Breast epithelium (tissue), 4 donors: ENCODE results near the gene GSX2. TPM values are rescaled to one million over a fixed set of nuclear protein-coding genes. Genes with fewer than 3 reads are reported as not detected.

Source experiments
- DNase-seq, 2 donors: peaks; one replicate each; pipeline ENCODE4 v3.0.0-alpha.2; 2019; ENCODE audit warnings: low spot score in 2 of 2
- H3K27ac ChIP-seq, 2 donors: fragments of 200-600 bp; sonication (generic) in 1 of 2; one replicate each; pipeline ENCODE4 v1.5.1; 2016 to 2019; ENCODE audit warnings: mild to moderate bottlenecking in 1 of 2
- H3K27me3 ChIP-seq, 2 donors: fragments of 200-600 bp; sonication (generic) in 1 of 2; one replicate each; pipeline versions ENCODE4 v1.5.1 to v1.6.0; 2017 to 2019; ENCODE audit warnings: control low read depth in 1 of 2, mild to moderate bottlenecking in 1 of 2
- H3K36me3 ChIP-seq: fragments of 200-600 bp; one replicate; pipeline ENCODE4 v1.5.1; 2019
- H3K4me1 ChIP-seq, 2 donors: fragments of 200-600 bp; sonication (generic); one replicate each; pipeline ENCODE4 v1.5.1; 2016 to 2019; ENCODE audit warnings: control low read depth in 1 of 2
- H3K4me3 ChIP-seq, 3 donors: fragments of 200-600 bp; sonication (generic); 1 replicate in 2 of 3; 2 replicates in 1 of 3; pipeline ENCODE4 v1.5.1; 2016 to 2019; ENCODE audit warnings: mild to moderate bottlenecking in 3 of 3, moderate library complexity in 2 of 3
- H3K9me3 ChIP-seq, 2 donors: fragments of 200-600 bp; sonication (generic) in 1 of 2; one replicate each; pipeline ENCODE4 v1.5.1; 2016 to 2019; ENCODE audit warnings: control low read depth in 1 of 2
- CTCF ChIP-seq, 3 donors: fragments of 450-650 bp; IDR thresholded peaks; one replicate each; pipeline ENCODE4 v1.5.1; 2016 to 2017; ENCODE audit warnings: antibody characterized with exemption in 3 of 3, mild to moderate bottlenecking in 3 of 3, moderate library complexity in 3 of 3
- POLR2A ChIP-seq: fragments of 450-650 bp; IDR thresholded peaks from one replicate; pipeline ENCODE4 v1.6.1; 2016; ENCODE audit warnings: antibody characterized with exemption, mild to moderate bottlenecking, moderate library complexity
- POLR2AphosphoS5 ChIP-seq, 3 donors: sonication (generic); formaldehyde crosslinking; IDR thresholded peaks; one replicate each; pipeline ENCODE4 v1.6.1; 2017; ENCODE audit warnings: antibody characterized with exemption in 3 of 3
- intact Hi-C: fragments of 100-400 bp; cut with DNase I; formaldehyde crosslinking; loops from one replicate; pipeline ENCODE4 v1.15.1; 2023; ENCODE audit warnings: low total_unique reads
- total RNA-seq, 3 donors: library from RNA; depleted of rRNA; stranded (reverse); fragments of >200 nt; gene quantifications; one replicate each; pipeline ENCODE4 v1.1.0, GENCODE V29; 2016

The GSX2 gene
- total RNA-seq, 3 donors from 2014 or later = not detected

GRCh38 chr4:54144199-54144598 is 44.2 kb downstream of the GSX2 start:
- intact Hi-C loops = no loop called here
- Histone ChIP-seq H3K4me1 (no peaks in the 10 kb centered on the region), H3K9me3 (no peaks in the 10 kb centered on the region)

GRCh38 chr4:54144661-54145171 is 44.8 kb downstream of the GSX2 start:
- Histone ChIP-seq H3K27ac (no peak overlapping the region), H3K36me3 (no peaks in the 10 kb centered on the region), H3K4me1 (no peaks in the 10 kb centered on the region), H3K27me3 (no peaks in the 10 kb centered on the region), H3K9me3 (no peaks in the 10 kb centered on the region), H3K4me3 (no peak overlapping the region)
- DNase-seq = no peak
- TF ChIP-seq POLR2A = no peak
- TF ChIP-seq CTCF (IDR thresholded peaks at IDR 0.05) = no peak
- no peak for TF ChIP-seq POLR2AphosphoS5 (IDR thresholded peaks at IDR 0.05)
- intact Hi-C loops = no loop called here

More at GRCh38 chr4:54144199-54144598, 44.2 kb downstream of the GSX2 start:
- Histone ChIP-seq H3K36me3 (no peaks in the 10 kb centered on the region), H3K27ac (no peak overlapping the region), H3K4me3 (no peak overlapping the region), H3K27me3 (no peaks in the 10 kb centered on the region)
- no peak for DNase-seq
- no peak for TF ChIP-seq CTCF (IDR thresholded peaks at IDR 0.05)
- TF ChIP-seq POLR2AphosphoS5 (IDR thresholded peaks at IDR 0.05) = no peak
- TF ChIP-seq POLR2A = no peak

GRCh38 chr4:54146139-54146538 is 46.2 kb downstream of the GSX2 start:
- intact Hi-C loops = no loop called here

GRCh38 chr4:54149323-54149722 is 49.4 kb downstream of the GSX2 start:
- Histone ChIP-seq H3K27ac (no peak overlapping the region), H3K36me3 (no peaks in the 10 kb centered on the region), H3K4me1 (no peaks in the 10 kb centered on the region), H3K4me3 (peak overlapping the region in 1 of 3 donors; percentile 47), H3K9me3 (no peaks in the 10 kb centered on the region), H3K27me3 (no peaks in the 10 kb centered on the region)
- DNase-seq = no peak
- intact Hi-C loops = no loop called here
- no peak for TF ChIP-seq POLR2AphosphoS5 (IDR thresholded peaks at IDR 0.05)
- no peak for TF ChIP-seq POLR2A
- no peak for TF ChIP-seq CTCF (IDR thresholded peaks at IDR 0.05)

More at GRCh38 chr4:54146139-54146538, 46.2 kb downstream of the GSX2 start:
- Histone ChIP-seq H3K27me3 (no peaks in the 10 kb centered on the region), H3K9me3 (no peaks in the 10 kb centered on the region), H3K4me3 (no peak overlapping the region), H3K36me3 (no peaks in the 10 kb centered on the region), H3K4me1 (no peaks in the 10 kb centered on the region), H3K27ac (no peak overlapping the region)
- TF ChIP-seq POLR2AphosphoS5 (IDR thresholded peaks at IDR 0.05) = no peak
- TF ChIP-seq POLR2A = no peak
- no peak for TF ChIP-seq CTCF (IDR thresholded peaks at IDR 0.05)
- no peak for DNase-seq

Other genes starting within 250 kb of the GSX2 start
- 10 to 100 TPM; 33.9 to 71.4 (median 47.5) TPM for gene CHIC2, start 35.6 kb upstream of the GSX2 start, total RNA-seq
- gene PDGFRA, start 129.1 kb downstream of the GSX2 start, total RNA-seq = 100 to 1,000 TPM; 125 to 154 (median 130) TPM